ENCODE data around the gene CSN3.

The CSN3 gene

DNA sequence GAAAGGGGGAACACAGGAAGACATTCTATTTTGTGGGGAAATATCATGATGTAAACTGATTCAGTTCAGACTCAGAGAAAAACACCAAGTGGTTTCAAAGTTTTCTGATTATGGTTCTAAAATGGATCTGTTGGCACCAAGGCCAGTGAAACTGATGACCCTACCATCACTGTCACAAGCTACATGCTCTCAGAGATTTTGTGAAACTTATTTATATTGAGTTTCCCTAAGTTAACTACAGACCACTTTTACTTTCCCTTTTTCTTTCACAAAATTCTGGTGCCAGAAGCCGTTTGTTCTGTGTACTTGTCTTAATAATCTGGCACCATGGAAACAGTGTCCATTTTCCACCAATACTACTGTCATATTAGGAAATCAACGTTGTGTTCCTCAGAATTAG lies 48.9 kb downstream of the CSN3 start:
- DNase-seq (ENCODE audit: low spot score): no peak

DNA sequence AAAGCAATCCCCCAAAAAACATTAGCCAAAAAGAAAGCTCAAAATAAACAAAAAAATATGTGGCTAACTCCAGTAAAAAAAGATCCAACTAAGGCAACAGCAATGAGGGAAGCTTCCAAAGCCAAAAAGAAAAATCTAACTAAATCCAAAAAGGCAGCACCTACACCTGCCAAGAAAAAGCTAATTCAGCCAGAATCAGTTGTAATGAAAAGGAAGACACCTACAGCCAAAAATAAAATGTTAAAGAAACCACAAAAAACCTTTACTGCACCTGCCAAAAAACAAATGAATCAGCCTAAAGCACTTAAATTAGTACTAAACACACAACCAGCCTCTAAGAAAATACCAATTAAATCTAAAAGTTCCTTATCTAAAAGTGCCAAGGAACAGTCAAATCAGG lies 55.2 kb downstream of the CSN3 start:
- no peak for DNase-seq (ENCODE audit: low spot score)

DNA sequence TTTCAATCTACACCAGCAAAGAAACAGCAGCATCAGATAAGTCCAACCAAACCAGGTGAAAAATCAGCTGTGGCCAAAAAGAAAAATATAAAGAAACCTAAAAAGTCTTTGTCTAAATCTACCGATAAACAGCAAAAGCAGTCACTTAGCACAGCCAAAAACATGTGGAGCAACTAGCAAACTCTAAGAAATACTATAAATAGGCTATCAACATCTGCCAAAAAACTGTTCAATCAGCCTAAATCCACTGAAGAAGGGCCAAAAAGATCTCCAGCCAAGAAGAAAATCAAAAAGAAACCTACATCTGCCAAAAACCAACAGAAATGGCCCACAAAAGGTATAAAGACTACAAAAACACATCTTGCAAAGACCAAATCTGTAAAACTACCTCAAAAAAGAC lies 55.7 kb downstream of the CSN3 start:
- no peak for DNase-seq (ENCODE audit: low spot score)

DNA sequence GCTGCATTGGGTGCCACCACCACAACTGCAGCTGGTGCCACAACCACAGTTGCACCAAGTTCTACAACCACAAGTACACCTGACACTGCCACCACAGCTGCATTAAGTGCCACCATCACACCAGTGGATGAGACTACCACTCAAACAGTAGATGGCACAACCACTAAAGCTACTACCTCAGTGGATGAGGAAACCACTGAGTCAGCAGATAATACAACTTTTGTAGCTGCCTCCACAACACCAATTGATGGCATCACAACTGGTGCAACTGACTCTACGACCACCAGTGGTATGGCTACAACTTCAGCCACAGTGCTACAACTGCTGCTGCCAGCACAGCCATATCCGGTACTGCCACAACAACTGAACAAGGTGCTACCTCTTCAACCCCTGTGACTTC lies 57.2 kb downstream of the CSN3 start:
- no peak for DNase-seq (ENCODE audit: low spot score)

DNA sequence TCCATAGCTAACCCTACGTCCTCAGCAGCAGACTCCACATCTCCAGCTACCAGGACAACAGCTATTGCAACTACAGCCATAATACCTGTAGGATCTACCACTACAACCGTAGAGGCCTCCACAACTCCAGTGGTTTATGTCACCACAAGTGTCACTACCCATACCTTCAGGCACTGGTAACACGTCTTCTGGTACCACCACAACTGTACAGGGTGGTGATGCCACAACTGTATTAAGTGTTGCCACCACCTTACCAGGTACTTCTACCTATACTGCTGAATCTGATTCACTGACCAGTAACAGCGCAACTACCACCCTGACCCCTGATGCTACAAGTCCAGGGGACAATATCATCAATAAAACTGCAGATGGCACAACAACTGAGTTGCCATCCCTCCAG lies 57.8 kb downstream of the CSN3 start:
- no peak for DNase-seq (ENCODE audit: low spot score)

Data from hematopoietic multipotent progenitor cell treated with erythropoietin and hydrocortisone succinate and interleukin-3 and kit ligand, for 17 days (in vitro differentiated cells).